ENCODE measurements around the gene CST9L.

The CST9L gene

GRCh38 chr20:23536328-23536974, 31.8 kb downstream of the CST9L start:
- FAIRE-seq = no peak
- no peak for TF ChIP-seq CTCF (IDR thresholded peaks at IDR 0.05; ENCODE audit: insufficient read depth, missing control alignments)
- DNase-seq (ENCODE audit: insufficient read length, low spot score) = no peak

DNA sequence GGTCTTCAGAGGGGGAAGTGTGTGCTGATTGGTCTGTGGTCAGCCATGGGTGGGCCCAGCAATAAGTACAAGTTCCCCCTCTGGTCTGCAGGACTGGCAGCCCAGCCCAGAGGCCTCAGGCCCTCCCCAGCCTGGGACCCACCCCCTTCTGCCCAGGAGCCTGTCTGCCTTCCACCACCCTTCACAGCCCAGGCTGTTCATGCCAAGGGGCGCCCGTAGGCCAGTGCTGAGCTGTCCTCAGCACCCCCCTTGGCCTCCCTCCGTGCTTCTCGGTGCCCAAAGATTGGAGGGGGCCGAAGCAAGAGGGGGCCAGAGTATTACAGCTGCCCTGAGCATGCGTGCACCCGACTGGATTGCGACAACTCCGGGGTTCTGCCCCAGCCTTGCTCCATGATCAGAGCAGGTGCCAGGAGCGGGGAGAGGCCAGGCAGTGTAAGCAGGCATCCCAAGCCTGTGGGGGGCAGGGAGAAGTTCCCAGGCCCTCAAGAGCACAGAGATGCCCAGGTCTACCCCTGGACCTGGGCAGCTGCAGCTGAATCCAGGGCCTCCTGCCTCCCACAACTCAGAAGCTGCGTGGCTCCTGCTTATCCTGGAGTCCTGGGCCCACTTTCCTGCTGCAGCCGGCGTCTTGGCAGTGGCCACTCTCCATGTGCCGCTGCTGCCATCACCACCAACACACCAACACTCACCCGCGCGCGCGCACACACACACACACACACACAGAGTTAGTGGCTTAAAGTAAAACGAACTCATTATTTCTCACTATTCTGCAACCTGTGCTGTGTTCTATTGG, 33.3 kb downstream of the CST9L start:
- no peak for TF ChIP-seq CTCF (IDR thresholded peaks at IDR 0.05; ENCODE audit: insufficient read depth, missing control alignments)

GRCh38 chr20:23533161-23533560, 35.1 kb downstream of the CST9L start:
- no peak for TF ChIP-seq CTCF (IDR thresholded peaks at IDR 0.05; ENCODE audit: insufficient read depth, missing control alignments)
- FAIRE-seq (no peak), DNase-seq (ENCODE audit: insufficient read length, low spot score) (no peak)

More for the DNA sequence above, 33.3 kb downstream of the CST9L start:
- FAIRE-seq = no peak
- DNase-seq (ENCODE audit: insufficient read length, low spot score) = no peak

- no peak for DNase-seq (ENCODE audit: insufficient read length, low spot score)
- FAIRE-seq = no peak
- TF ChIP-seq CTCF (IDR thresholded peaks at IDR 0.05; ENCODE audit: insufficient read depth, missing control alignments) = no peak
Measured at GRCh38 chr20:23532533-23532932, 35.8 kb downstream of the CST9L start.

GRCh38 chr20:23530937-23531567, 37.2 kb downstream of the CST9L start:
- DNase-seq (ENCODE audit: insufficient read length, low spot score) (no peak), FAIRE-seq (no peak)
- no peak for TF ChIP-seq CTCF (IDR thresholded peaks at IDR 0.05; ENCODE audit: insufficient read depth, missing control alignments)

DNA sequence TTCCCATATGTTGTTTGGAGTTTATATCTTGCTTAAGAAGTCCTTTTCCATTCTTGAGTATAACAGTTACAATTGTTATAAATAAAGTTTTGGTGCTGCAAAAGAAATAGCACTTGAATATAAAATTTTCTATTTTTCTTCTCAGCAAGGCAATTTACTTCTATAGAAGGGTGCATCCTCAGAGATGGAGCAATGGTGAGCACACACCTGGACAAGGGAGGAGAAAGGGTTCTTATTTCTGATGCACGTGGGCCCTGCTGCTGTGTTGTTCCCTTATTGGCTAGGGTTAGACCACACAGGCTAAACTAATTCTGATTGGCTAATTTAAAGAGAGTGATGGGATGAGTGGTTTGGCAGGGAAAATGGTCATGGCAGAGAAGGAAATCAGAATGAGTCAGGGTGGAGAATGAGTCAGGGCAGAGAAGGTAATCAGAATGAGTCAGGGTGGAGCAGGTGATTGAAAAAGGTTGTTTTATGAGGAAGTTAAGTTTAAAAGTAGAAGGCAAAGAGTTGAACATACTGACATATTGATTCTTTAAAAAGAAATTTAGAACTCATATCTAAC, 39.3 kb downstream of the CST9L start:
- DNase-seq (ENCODE audit: insufficient read length, low spot score) (no peak), FAIRE-seq (no peak)
- TF ChIP-seq CTCF (IDR thresholded peaks at IDR 0.05; ENCODE audit: insufficient read depth, missing control alignments) = no peak

Measured in D721Med (cell line).